Tibial artery (tissue), 4 donors: ENCODE measurements around the gene CHIA.

Experiments
- DNase-seq, 2 donors: peaks; one replicate each; pipeline ENCODE4 v3.0.0-alpha.2; 2019
- H3K27ac ChIP-seq, 2 donors: fragments of 200-600 bp; sonication (generic) in 1 of 2; 1 replicate in 1 of 2; 2 replicates in 1 of 2; pipeline ENCODE4 v1.5.1; 2018 to 2019; ENCODE audit warnings: mild to moderate bottlenecking in 1 of 2
- H3K27me3 ChIP-seq, 2 donors: fragments of 200-600 bp; sonication (generic) in 1 of 2; one replicate each; pipeline versions ENCODE4 v1.5.1 to v1.6.0; 2016 to 2019
- H3K36me3 ChIP-seq, 3 donors: fragments of 200-600 bp; sonication (generic) in 2 of 3; one replicate each; pipeline ENCODE4 v1.5.1; 2016 to 2019; ENCODE audit warnings: mild to moderate bottlenecking in 2 of 3
- H3K4me1 ChIP-seq, 4 donors: fragments of 200-600 bp; sonication (generic) in 2 of 4; 1 replicate in 3 of 4; 2 replicates in 1 of 4; pipeline ENCODE4 v1.5.1; 2016 to 2019
- H3K4me3 ChIP-seq, 2 donors: fragments of 200-600 bp; sonication (generic) in 1 of 2; 1 replicate in 1 of 2; 2 replicates in 1 of 2; pipeline ENCODE4 v1.5.1; 2018 to 2019; ENCODE audit warnings: mild to moderate bottlenecking in 2 of 2
- H3K9me3 ChIP-seq, 3 donors: fragments of 200-600 bp; sonication (generic) in 1 of 3; one replicate each; pipeline ENCODE4 v1.5.1; 2016 to 2019
- intact Hi-C: fragments of 100-400 bp; cut with DNase I; formaldehyde crosslinking; loops from one replicate; pipeline ENCODE4 v1.15.0; 2023; ENCODE audit warnings: low total_unique reads
- TF ChIP-seq, protein P1 (sequence below), 2 experiments: fragments of 200-600 bp in 1 of 2; fragments of 450-650 bp in 1 of 2; IDR thresholded peaks; one replicate each; pipeline ENCODE4 v1.5.1; 2017 to 2019; ENCODE audit warnings: antibody characterized with exemption in 2 of 2, mild to moderate bottlenecking in 1 of 2, moderate library complexity in 1 of 2

CHIA gene

DNA sequence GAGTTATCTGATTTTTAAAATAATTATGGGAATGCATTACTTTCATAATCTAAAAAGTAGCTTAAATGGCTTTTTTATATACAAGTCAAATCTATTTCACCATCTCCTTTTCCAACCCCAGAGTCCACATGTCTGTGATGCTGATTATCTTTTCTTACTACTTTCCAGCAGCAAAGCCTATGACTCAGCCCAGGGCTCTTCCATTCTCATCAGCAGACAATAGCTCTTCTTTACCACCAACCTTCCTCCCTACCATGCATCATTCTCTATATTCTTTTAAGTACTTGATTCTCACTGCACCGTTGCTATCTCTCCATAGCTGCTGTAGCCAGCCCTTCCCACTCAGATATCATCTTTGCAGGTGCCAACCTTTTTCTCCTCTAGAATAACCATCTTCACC is 75.6 kb downstream of the CHIA start:
- peaks cover 0 to 16% of the 10 kb centered on the region in 2 donors for H3K27me3 ChIP-seq
- H3K27ac ChIP-seq = no peak overlapping the region
- intact Hi-C loops = no loop called here
- no peak overlapping the region for H3K4me3 ChIP-seq
- no peaks in the 10 kb centered on the region for H3K36me3 ChIP-seq
- TF ChIP-seq, protein P1, sequence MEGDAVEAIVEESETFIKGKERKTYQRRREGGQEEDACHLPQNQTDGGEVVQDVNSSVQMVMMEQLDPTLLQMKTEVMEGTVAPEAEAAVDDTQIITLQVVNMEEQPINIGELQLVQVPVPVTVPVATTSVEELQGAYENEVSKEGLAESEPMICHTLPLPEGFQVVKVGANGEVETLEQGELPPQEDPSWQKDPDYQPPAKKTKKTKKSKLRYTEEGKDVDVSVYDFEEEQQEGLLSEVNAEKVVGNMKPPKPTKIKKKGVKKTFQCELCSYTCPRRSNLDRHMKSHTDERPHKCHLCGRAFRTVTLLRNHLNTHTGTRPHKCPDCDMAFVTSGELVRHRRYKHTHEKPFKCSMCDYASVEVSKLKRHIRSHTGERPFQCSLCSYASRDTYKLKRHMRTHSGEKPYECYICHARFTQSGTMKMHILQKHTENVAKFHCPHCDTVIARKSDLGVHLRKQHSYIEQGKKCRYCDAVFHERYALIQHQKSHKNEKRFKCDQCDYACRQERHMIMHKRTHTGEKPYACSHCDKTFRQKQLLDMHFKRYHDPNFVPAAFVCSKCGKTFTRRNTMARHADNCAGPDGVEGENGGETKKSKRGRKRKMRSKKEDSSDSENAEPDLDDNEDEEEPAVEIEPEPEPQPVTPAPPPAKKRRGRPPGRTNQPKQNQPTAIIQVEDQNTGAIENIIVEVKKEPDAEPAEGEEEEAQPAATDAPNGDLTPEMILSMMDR (IDR thresholded peaks at IDR 0.05) = no peak
- DNase-seq = no peak
- no peaks in the 10 kb centered on the region for H3K4me1 ChIP-seq
- H3K9me3 ChIP-seq = no peaks in the 10 kb centered on the region

GRCh38 chr1:111369177-111369576 is 78.5 kb downstream of the CHIA start:
- TF ChIP-seq, protein P1 (IDR thresholded peaks at IDR 0.05) = no peak
- no peak for DNase-seq
- intact Hi-C loops = no loop called here
- Histone ChIP-seq H3K27ac (no peak overlapping the region), H3K9me3 (no peaks in the 10 kb centered on the region), H3K36me3 (no peaks in the 10 kb centered on the region), H3K4me1 (no peaks in the 10 kb centered on the region), H3K4me3 (no peak overlapping the region), H3K27me3 (peaks cover 0 to 26% of the 10 kb centered on the region in 2 donors)

GRCh38 chr1:111369645-111370044 is 79.0 kb downstream of the CHIA start:
- Histone ChIP-seq H3K27me3 (peaks cover 0 to 26% of the 10 kb centered on the region in 2 donors), H3K27ac (no peak overlapping the region), H3K36me3 (no peaks in the 10 kb centered on the region), H3K9me3 (no peaks in the 10 kb centered on the region), H3K4me1 (no peaks in the 10 kb centered on the region), H3K4me3 (no peak overlapping the region)
- TF ChIP-seq, protein P1 (IDR thresholded peaks at IDR 0.05) = no peak
- intact Hi-C loops = no loop called here
- DNase-seq = no peak
